NCI-H2227 (cell line): ENCODE results near the gene HOXC11.
A peak's percentile ranks its signal among the peaks of the same experiment; 100 is the strongest.

Experiments used
- DNase-seq: peaks from one replicate; lab custom pipeline; 2025; ENCODE audit not compliant: unreplicated experiment; lab: John Stamatoyannopoulos, UW

The HOXC11 gene

GRCh38 chr12:54020591-54021405 is 47.9 kb downstream of the HOXC11 start:
- no peak for DNase-seq

GRCh38 chr12:54021432-54022013 is 48.6 kb downstream of the HOXC11 start:
- DNase-seq, result peak; percentile 52

- no peak for DNase-seq
Observed at GRCh38 chr12:54022960-54023884, 50.3 kb downstream of the HOXC11 start.

GRCh38 chr12:54024127-54024526 is 51.2 kb downstream of the HOXC11 start:
- DNase-seq, result no peak

- DNase-seq, result no peak
Observed at GRCh38 chr12:54024581-54025305, 51.8 kb downstream of the HOXC11 start.

- DNase-seq, result no peak
Observed at GRCh38 chr12:54025499-54026405, 52.8 kb downstream of the HOXC11 start.

GRCh38 chr12:54026640-54027441 is 53.9 kb downstream of the HOXC11 start:
- no peak for DNase-seq
